NCI-H1694 (cell line): Measurements from ENCODE around the gene CFAP141.
"Not testable (repeated sequence)": the region's sequence is repeated elsewhere in the genome, so short reads cannot be mapped to it uniquely, and the experiment has no call there.

Experiments
- DNase-seq: peaks from one replicate; lab custom pipeline; 2025; lab: John Stamatoyannopoulos, UW

The CFAP141 gene

GRCh38 chr1:154206196-154206595 lies at the start of gene CFAP141:
TSS of gene CFAP141 (minus strand) at chr1:154206333. CDS start at chr1:154206307, 26 bp downstream.
- no peak for DNase-seq

- no peak for DNase-seq
Observed at GRCh38 chr1:154253671-154254070, 47.5 kb upstream of the CFAP141 start.

- no peak for DNase-seq
Observed at GRCh38 chr1:154241703-154242351, 35.7 kb upstream of the CFAP141 start.

GRCh38 chr1:154240294-154240833 lies 34.2 kb upstream of the CFAP141 start:
- DNase-seq: no peak

- no peak for DNase-seq
Observed at GRCh38 chr1:154239491-154239890, 33.4 kb upstream of the CFAP141 start.

- no peak for DNase-seq
Observed at GRCh38 chr1:154237880-154238506, 31.9 kb upstream of the CFAP141 start.

- no peak for DNase-seq
Observed at GRCh38 chr1:154237435-154237834, 31.3 kb upstream of the CFAP141 start.

GRCh38 chr1:154236855-154237254 lies 30.7 kb upstream of the CFAP141 start:
- DNase-seq: no peak

- DNase-seq: not testable (repeated sequence)
Observed at GRCh38 chr1:154233127-154233526, 27.0 kb upstream of the CFAP141 start.

- not testable (repeated sequence) for DNase-seq
Observed at GRCh38 chr1:154231112-154231511, 25.0 kb upstream of the CFAP141 start.

GRCh38 chr1:154225370-154225769 lies 19.2 kb upstream of the CFAP141 start:
- no peak for DNase-seq

- DNase-seq: no peak
Observed at GRCh38 chr1:154223621-154224020, 17.5 kb upstream of the CFAP141 start.

- no peak for DNase-seq
Observed at GRCh38 chr1:154222918-154223317, 16.8 kb upstream of the CFAP141 start.

GRCh38 chr1:154222518-154222917 lies 16.4 kb upstream of the CFAP141 start:
- DNase-seq: no peak

- no peak for DNase-seq
Observed at GRCh38 chr1:154221278-154222001, 15.3 kb upstream of the CFAP141 start.

GRCh38 chr1:154220970-154221277 lies 14.8 kb upstream of the CFAP141 start:
- DNase-seq: no peak

- peak; percentile 99 for DNase-seq
Observed at GRCh38 chr1:154220071-154220969, 14.2 kb upstream of the CFAP141 start, which contains the start of gene UBAP2L. TSS of gene UBAP2L (plus strand) at chr1:154220955. CDS start at chr1:154225124, 4,169 bp downstream.

- DNase-seq: peak; percentile 29
Observed at GRCh38 chr1:154219541-154219940, 13.4 kb upstream of the CFAP141 start.

GRCh38 chr1:154218545-154218944 lies 12.4 kb upstream of the CFAP141 start:
- no peak for DNase-seq

- no peak for DNase-seq
Observed at GRCh38 chr1:154213274-154213673, 7.1 kb upstream of the CFAP141 start.

- no peak for DNase-seq
Observed at GRCh38 chr1:154212083-154212482, 6.0 kb upstream of the CFAP141 start.
